Right lobe of liver (tissue), 6 donors: ENCODE results near the gene SLC15A4. TPM values are rescaled to one million over a fixed set of nuclear protein-coding genes. Genes with fewer than 3 reads are reported as not detected.

Experiments used
- ATAC-seq, 4 donors: fragments of 200-7000 bp; cut with Tn5 transposase; one replicate each; pipeline ENCODE4 v1.9.1; 2020; ENCODE audit warnings: mild to moderate bottlenecking in 4 of 4, moderate library complexity in 4 of 4
- DNase-seq, 3 donors: peaks; one replicate each; pipeline ENCODE4 v3.0.0-alpha.2; 2020
- H3K27ac ChIP-seq, 3 donors: fragments of 200-600 bp; one replicate each; pipeline ENCODE4 v1.8.0; 2022
- H3K27me3 ChIP-seq, 2 donors: fragments of 200-600 bp; one replicate each; pipeline ENCODE4 v1.8.0; 2022
- H3K36me3 ChIP-seq, 4 donors: fragments of 200-600 bp; sonication (generic) in 1 of 4; one replicate each; pipeline versions ENCODE4 v1.5.1 to v1.8.0; 2017 to 2022; ENCODE audit warnings: control low read depth in 1 of 4
- H3K4me1 ChIP-seq, 4 donors: fragments of 200-600 bp; sonication (generic) in 1 of 4; one replicate each; pipeline versions ENCODE4 v1.5.1 to v1.8.0; 2017 to 2022; ENCODE audit warnings: control low read depth in 1 of 4
- H3K4me3 ChIP-seq, 3 donors: fragments of 200-600 bp; one replicate each; pipeline ENCODE4 v1.8.0; 2022
- H3K9me3 ChIP-seq, 4 donors: fragments of 200-600 bp; sonication (generic) in 1 of 4; one replicate each; pipeline versions ENCODE4 v1.5.1 to v1.8.0; 2017 to 2022; ENCODE audit warnings: control low read depth in 1 of 4
- POLR2A ChIP-seq: fragments of 450-650 bp; IDR thresholded peaks from one replicate; pipeline ENCODE4 v1.6.1; 2017; ENCODE audit warnings: antibody characterized with exemption, mild to moderate bottlenecking
- whole genome bisulfite sequencing: methylation state at CpG from one replicate; pipeline ENCODE4 v1.1.6; 2018; ENCODE audit warnings: low coverage, low lambda C conversion rate; ENCODE audit not compliant: insufficient coverage; ENCODE audit errors: missing lambda C conversion rate; 5-methylcytosine and 5-hydroxymethylcytosine counted together
- intact Hi-C, 2 donors: fragments of 100-400 bp; cut with DNase I; formaldehyde crosslinking; loops; one replicate each; pipeline versions ENCODE4 v1.11.2 to v1.14.1; 2022
- total RNA-seq, 6 experiments: library from RNA; depleted of rRNA in 2 of 6; stranded (reverse); fragments of >200 nt in 2 of 6; fragmentation: NEBNext Ultra II Directional in 3 of 6; extraction: Animal tissue kit (Norgen Biotek cat#: 25700) in 3 of 6; gene quantifications; one replicate each; pipeline versions ENCODE4 v1.1.0 to v1.2.4, GENCODE V29; 2016 to 2023
- TF ChIP-seq, protein P1 (sequence below), 4 donors: fragments of 200-600 bp in 3 of 4; fragments of 450-650 bp in 1 of 4; IDR thresholded peaks; one replicate each; pipeline versions ENCODE4 v1.5.1 to v1.8.0; 2016 to 2022; ENCODE audit warnings: antibody characterized with exemption in 4 of 4, mild to moderate bottlenecking in 2 of 4
- donor health status: DM: no; HTN: yes; CAD: no.
- donor health status: DM: no; HTN: no; CAD: no.
- donor health status: DM: no; HTN: no; CAD: no.
- donor health status: DM: no; HTN: yes; CAD: no.
- donor health status: DM: no; HTN: yes; CAD: no.

Gene SLC15A4
- total RNA-seq, 6 experiments from 2014 or later: 10.7 to 49.2 (median 25.5) TPM

DNA sequence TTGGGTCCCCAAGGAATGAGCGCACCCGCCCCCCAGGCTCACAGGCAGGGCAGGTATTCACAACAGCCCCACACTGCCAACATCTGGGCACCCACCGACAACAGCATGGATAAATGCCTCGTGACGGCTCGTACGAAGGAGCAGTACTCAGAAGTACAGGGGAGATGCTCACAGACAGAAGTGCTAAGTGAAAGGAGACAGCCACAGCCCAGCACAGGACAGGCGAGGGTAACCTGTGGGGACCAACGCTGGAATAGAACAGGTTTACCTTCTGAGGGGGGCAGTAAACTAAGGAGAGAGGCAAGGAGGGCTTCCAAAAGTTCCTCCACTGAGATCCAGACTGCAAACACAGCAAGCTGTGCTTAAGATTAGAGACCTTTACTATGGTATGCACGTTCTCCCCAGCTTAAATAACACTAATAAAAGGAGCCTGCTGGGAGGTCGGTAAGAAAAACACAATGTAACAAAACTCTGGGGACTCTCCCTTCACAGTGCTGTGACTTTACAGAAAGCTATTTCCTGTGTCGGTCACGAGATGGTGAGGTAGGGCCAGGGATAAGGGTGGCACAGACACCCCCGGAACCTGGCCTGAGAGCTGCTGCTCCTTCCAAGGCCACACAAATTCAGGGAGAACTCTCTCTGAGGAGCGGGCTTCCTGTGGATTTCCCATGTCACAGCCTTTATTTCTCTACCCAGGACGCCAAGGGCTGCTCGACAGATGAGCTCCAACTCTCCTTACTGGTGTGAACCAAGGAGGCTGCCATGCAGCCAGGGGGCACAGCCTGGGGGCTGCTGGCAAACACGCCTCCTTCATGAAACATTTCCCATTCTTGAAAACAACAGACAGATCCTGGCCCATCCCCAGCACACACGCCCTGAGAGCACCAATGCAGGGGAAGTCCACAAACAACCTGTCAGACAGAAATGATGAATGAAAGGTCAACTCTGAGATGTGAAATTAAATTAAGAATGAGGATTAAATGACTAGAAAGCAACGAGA is 26.3 kb downstream of the SLC15A4 start:
- Histone ChIP-seq H3K27ac (no peak overlapping the region), H3K9me3 (no peaks in the 10 kb centered on the region), H3K36me3 (peaks cover 11 to 77% (median 24%) of the 10 kb centered on the region in 4 donors), H3K4me3 (no peak overlapping the region), H3K27me3 (no peaks in the 10 kb centered on the region), H3K4me1 (no peaks in the 10 kb centered on the region)
- no peak for ATAC-seq
- no peak for TF ChIP-seq POLR2A
- TF ChIP-seq, protein P1, sequence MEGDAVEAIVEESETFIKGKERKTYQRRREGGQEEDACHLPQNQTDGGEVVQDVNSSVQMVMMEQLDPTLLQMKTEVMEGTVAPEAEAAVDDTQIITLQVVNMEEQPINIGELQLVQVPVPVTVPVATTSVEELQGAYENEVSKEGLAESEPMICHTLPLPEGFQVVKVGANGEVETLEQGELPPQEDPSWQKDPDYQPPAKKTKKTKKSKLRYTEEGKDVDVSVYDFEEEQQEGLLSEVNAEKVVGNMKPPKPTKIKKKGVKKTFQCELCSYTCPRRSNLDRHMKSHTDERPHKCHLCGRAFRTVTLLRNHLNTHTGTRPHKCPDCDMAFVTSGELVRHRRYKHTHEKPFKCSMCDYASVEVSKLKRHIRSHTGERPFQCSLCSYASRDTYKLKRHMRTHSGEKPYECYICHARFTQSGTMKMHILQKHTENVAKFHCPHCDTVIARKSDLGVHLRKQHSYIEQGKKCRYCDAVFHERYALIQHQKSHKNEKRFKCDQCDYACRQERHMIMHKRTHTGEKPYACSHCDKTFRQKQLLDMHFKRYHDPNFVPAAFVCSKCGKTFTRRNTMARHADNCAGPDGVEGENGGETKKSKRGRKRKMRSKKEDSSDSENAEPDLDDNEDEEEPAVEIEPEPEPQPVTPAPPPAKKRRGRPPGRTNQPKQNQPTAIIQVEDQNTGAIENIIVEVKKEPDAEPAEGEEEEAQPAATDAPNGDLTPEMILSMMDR (IDR thresholded peaks at IDR 0.05): no peak
- DNase-seq: no peak
- 70% methylated on average over 12 of the region's 20 CpGs for WGBS
- intact Hi-C loops: no loop called here

DNA sequence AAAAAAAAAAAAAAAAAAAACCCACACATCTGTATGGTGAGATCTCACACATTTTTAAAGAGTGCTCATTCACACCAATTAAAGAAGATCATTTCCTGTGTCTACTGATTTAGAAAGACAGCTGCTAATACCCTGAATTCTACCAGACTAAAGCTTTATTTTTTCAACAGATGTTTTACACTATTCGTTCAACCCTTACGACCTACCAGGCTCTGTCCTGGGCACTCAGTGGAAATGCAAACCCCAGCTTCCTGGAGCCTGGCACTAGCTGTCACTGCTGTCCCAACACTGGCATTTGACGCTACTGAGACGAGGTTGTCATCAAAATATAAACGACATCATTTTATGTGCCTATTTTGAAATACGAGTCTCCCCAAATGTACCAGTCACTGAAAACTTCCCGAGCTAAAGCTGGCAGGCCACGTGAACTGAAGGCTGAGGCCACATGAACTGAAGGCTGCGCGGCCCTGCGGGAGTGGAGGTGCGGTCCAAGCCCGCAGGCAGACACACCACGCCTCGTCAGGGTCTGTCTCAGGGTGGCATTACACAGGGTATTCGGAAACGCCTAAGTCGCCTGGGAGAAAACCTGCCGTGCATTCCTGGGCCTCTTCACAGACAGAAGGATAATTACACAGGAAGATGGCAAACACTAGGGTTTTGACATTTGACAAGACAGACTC is 27.2 kb downstream of the SLC15A4 start:
- 81% methylated on average over 12 of the region's 19 CpGs for WGBS
- no peak for DNase-seq
- peak in 1 of 4 donors; percentile 11 for ATAC-seq
- Histone ChIP-seq H3K9me3 (no peaks in the 10 kb centered on the region), H3K27me3 (no peaks in the 10 kb centered on the region), H3K27ac (no peak overlapping the region), H3K4me3 (no peak overlapping the region), H3K36me3 (peaks cover 11 to 79% (median 26%) of the 10 kb centered on the region in 4 donors), H3K4me1 (no peaks in the 10 kb centered on the region)
- intact Hi-C loops: no loop called here
- TF ChIP-seq, protein P1 (IDR thresholded peaks at IDR 0.05): no peak
- no peak for TF ChIP-seq POLR2A

DNA sequence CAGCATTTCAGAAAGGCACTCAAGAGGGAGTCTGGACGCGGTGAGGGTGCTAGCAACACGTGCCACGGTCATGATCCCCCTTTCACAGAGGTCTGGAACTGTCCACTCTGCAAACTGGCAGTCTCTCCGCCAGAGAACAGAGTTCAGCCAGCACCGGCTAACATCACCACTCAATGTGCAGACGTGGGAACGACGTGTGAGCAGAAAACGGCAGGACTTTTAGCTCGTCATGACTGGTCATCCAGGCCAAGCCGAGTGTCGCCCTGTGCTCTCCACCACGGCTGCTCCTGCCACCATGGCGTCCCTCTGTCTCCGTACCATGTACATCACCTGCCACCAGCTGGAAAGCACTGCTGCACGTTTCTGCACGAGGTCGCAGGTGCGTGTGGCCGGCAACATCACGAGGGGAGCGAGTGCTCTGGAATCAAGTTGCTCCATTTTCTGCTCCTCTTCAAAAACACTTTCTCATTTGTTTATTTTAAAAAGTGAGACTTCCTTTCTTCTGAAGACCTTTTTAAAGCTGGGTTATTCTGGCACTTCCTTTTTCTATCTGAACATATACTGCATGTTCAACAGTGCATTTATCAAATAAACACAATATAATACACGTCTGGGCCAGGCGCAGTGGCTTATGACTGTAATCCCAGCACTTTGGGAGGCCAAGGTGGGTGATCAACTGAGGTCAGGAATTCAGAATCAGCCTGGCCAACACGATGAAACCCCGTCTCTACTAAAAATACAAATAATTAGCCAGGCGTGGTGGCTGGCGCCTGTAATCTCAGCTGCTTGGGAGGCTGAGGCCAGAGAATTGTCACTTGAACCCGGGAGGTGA is 28.0 kb downstream of the SLC15A4 start:
- Histone ChIP-seq H3K4me3 (no peak overlapping the region), H3K4me1 (no peaks in the 10 kb centered on the region), H3K27ac (no peak overlapping the region), H3K27me3 (no peaks in the 10 kb centered on the region), H3K36me3 (peaks cover 11 to 71% (median 23%) of the 10 kb centered on the region in 4 donors), H3K9me3 (no peaks in the 10 kb centered on the region)
- ATAC-seq (no peak), DNase-seq (no peak)
- no peak for TF ChIP-seq POLR2A
- TF ChIP-seq, protein P1 (IDR thresholded peaks at IDR 0.05): no peak
- intact Hi-C loops: no loop called here
- 59% methylated on average over 11 of the region's 30 CpGs for WGBS
